ENCODE results near the gene THRB.

THRB gene

GRCh38 chr3:24224666-24225384 is 269.8 kb downstream of the THRB start:
- Histone ChIP-seq H3K4me3 (ENCODE audit: insufficient read depth, low read length, poor library complexity, severe bottlenecking) (no peak overlapping the region), H3K4me2 (ENCODE audit: low read depth, low read length, poor library complexity, severe bottlenecking) (no peak overlapping the region), H3K9me2 (replicated peaks; ENCODE audit: insufficient read depth, low read length) (no peaks in the 10 kb centered on the region), H3K79me2 (ENCODE audit: insufficient read depth, low read length) (no peaks in the 10 kb centered on the region), H3K36me3 (ENCODE audit: low read length) (no peaks in the 10 kb centered on the region), H3F3A (ENCODE audit: insufficient read depth) (no peaks in the 10 kb centered on the region), H2AFZ (ENCODE audit: low read depth, low read length, severe bottlenecking) (no peak overlapping the region), H3K9ac (ENCODE audit: low read length) (no peak overlapping the region), H3K9me3 (ENCODE audit: insufficient read depth, low read length) (no peaks in the 10 kb centered on the region), H3K27ac (ENCODE audit: low read depth, low read length) (no peak overlapping the region), H4K20me1 (ENCODE audit: low read depth, low read length) (no peaks in the 10 kb centered on the region), H3K27me3 (ENCODE audit: low read length) (no peaks in the 10 kb centered on the region)
- TF ChIP-seq CTCF (IDR thresholded peaks at IDR 0.05; ENCODE audit: insufficient read depth, low read length, poor library complexity, severe bottlenecking) (no peak), EZH2phosphoT487 (conservative IDR thresholded peaks at IDR 0.05; ENCODE audit: low read length) (no peak)

- Histone ChIP-seq H3K79me2 (ENCODE audit: insufficient read depth, low read length) (no peaks in the 10 kb centered on the region), H3K9me2 (replicated peaks; ENCODE audit: insufficient read depth, low read length) (no peaks in the 10 kb centered on the region), H3K4me2 (ENCODE audit: low read depth, low read length, poor library complexity, severe bottlenecking) (no peak overlapping the region), H3K9me3 (ENCODE audit: insufficient read depth, low read length) (no peaks in the 10 kb centered on the region), H3K36me3 (ENCODE audit: low read length) (no peaks in the 10 kb centered on the region), H4K20me1 (ENCODE audit: low read depth, low read length) (no peaks in the 10 kb centered on the region), H2AFZ (ENCODE audit: low read depth, low read length, severe bottlenecking) (no peak overlapping the region), H3F3A (ENCODE audit: insufficient read depth) (no peaks in the 10 kb centered on the region), H3K9ac (ENCODE audit: low read length) (no peak overlapping the region), H3K27me3 (ENCODE audit: low read length) (no peaks in the 10 kb centered on the region), H3K4me3 (ENCODE audit: insufficient read depth, low read length, poor library complexity, severe bottlenecking) (no peak overlapping the region), H3K27ac (ENCODE audit: low read depth, low read length) (no peak overlapping the region)
- no peak for TF ChIP-seq CTCF (IDR thresholded peaks at IDR 0.05; ENCODE audit: insufficient read depth, low read length, poor library complexity, severe bottlenecking)
- no peak for TF ChIP-seq EZH2phosphoT487 (conservative IDR thresholded peaks at IDR 0.05; ENCODE audit: low read length)
Measured at GRCh38 chr3:24222165-24222805, 272.4 kb downstream of the THRB start.

- no peaks in the 10 kb centered on the region for H3K27me3 ChIP-seq (ENCODE audit: low read length)
- H3K27ac ChIP-seq (ENCODE audit: low read depth, low read length) = no peak overlapping the region
- TF ChIP-seq CTCF (IDR thresholded peaks at IDR 0.05; ENCODE audit: insufficient read depth, low read length, poor library complexity, severe bottlenecking) (no peak), EZH2phosphoT487 (conservative IDR thresholded peaks at IDR 0.05; ENCODE audit: low read length) (no peak)
- no peaks in the 10 kb centered on the region for H3K9me3 ChIP-seq (ENCODE audit: insufficient read depth, low read length)
- H3K4me3 ChIP-seq (ENCODE audit: insufficient read depth, low read length, poor library complexity, severe bottlenecking) = no peak overlapping the region
- no peaks in the 10 kb centered on the region for H4K20me1 ChIP-seq (ENCODE audit: low read depth, low read length)
- H3F3A ChIP-seq (ENCODE audit: insufficient read depth) = no peaks in the 10 kb centered on the region
- no peak overlapping the region for H3K4me2 ChIP-seq (ENCODE audit: low read depth, low read length, poor library complexity, severe bottlenecking)
- H3K36me3 ChIP-seq (ENCODE audit: low read length) = no peaks in the 10 kb centered on the region
- H3K9me2 ChIP-seq (replicated peaks; ENCODE audit: insufficient read depth, low read length) = no peaks in the 10 kb centered on the region
- no peak overlapping the region for H2AFZ ChIP-seq (ENCODE audit: low read depth, low read length, severe bottlenecking)
- H3K9ac ChIP-seq (ENCODE audit: low read length) = no peak overlapping the region
- H3K79me2 ChIP-seq (ENCODE audit: insufficient read depth, low read length) = no peaks in the 10 kb centered on the region
Measured at GRCh38 chr3:24220859-24221657, 273.6 kb downstream of the THRB start.

Measured in SU-DHL-6 (cell line).